ENCODE measurements around the gene EYS.

EYS gene

GRCh38 chr6:64803470-64804166, 903.4 kb downstream of the EYS start:
- no peak for DNase-seq

GRCh38 chr6:64792534-64792933, 914.5 kb downstream of the EYS start:
- no peak for DNase-seq

- no peak for DNase-seq
Observed at GRCh38 chr6:64789476-64789875, 917.5 kb downstream of the EYS start.

GRCh38 chr6:64786736-64787135, 920.3 kb downstream of the EYS start:
- DNase-seq, result no peak

GRCh38 chr6:64782877-64783276, 924.1 kb downstream of the EYS start:
- DNase-seq, result no peak

- DNase-seq, result no peak
Observed at GRCh38 chr6:64777941-64778785, 928.9 kb downstream of the EYS start.

- DNase-seq, result no peak
Observed at GRCh38 chr6:64776359-64776758, 930.7 kb downstream of the EYS start.

- DNase-seq, result no peak
Observed at GRCh38 chr6:64774881-64775280, 932.1 kb downstream of the EYS start.

- no peak for DNase-seq
Observed at GRCh38 chr6:64750910-64751309, 956.1 kb downstream of the EYS start.

GRCh38 chr6:64737418-64737817, 969.6 kb downstream of the EYS start:
- no peak for DNase-seq

- no peak for DNase-seq
Observed at GRCh38 chr6:64736421-64736950, 970.5 kb downstream of the EYS start.

- DNase-seq, result no peak
Observed at GRCh38 chr6:64733433-64733832, 973.6 kb downstream of the EYS start.

- DNase-seq, result no peak
Observed at GRCh38 chr6:64732888-64733287, 974.1 kb downstream of the EYS start.

- no peak for DNase-seq
Observed at GRCh38 chr6:64729522-64729921, 977.5 kb downstream of the EYS start.

- no peak for DNase-seq
Observed at GRCh38 chr6:64727075-64727474, 980.0 kb downstream of the EYS start.

GRCh38 chr6:64724091-64724490, 982.9 kb downstream of the EYS start:
- DNase-seq, result no peak

GRCh38 chr6:64723327-64724058, 983.5 kb downstream of the EYS start:
- no peak for DNase-seq

GRCh38 chr6:64721865-64722264, 985.2 kb downstream of the EYS start:
- no peak for DNase-seq

GRCh38 chr6:64717281-64717680, 989.7 kb downstream of the EYS start:
- no peak for DNase-seq

GRCh38 chr6:64715624-64716023, 991.4 kb downstream of the EYS start:
- DNase-seq, result no peak

GRCh38 chr6:64714073-64714472, 993.0 kb downstream of the EYS start:
- no peak for DNase-seq

- no peak for DNase-seq
Observed at GRCh38 chr6:64713175-64713574, 993.9 kb downstream of the EYS start.

- DNase-seq, result no peak
Observed at GRCh38 chr6:64712606-64713005, 994.4 kb downstream of the EYS start.
